ENCODE measurements around the gene FLVCR1.

Gene FLVCR1

DNA sequence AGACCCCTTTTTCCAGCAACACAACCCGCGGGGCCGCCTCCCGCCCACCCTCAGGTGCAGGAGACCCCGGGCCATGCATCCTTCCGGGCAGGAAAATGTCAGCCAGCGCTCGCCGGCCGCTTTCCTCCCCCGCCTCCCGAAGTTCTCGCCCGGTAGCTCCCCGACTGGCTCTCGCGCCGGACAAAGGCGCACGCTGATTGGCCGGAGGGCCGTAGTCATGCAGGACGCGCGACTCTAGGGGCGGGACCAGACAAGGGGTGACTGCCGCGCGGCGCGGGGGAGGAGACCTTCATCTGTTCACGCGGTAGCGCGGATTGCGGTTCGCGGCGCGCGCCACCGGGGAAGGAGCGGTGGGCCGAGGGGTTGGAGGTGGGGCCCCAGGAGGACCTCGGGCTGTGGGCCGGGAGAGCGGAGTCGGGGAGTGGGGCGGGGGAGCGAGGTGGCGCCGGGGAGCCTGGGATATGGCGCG is at the start of gene FLVCR1:
Gene FLVCR1 (plus strand): TSS at position 284 of the 469 bp plus-strand sequence. CDS start 178 bp downstream, at position 462.
- intact Hi-C loops (cut with DNase I; ENCODE audit: low total_unique reads), result loop anchor here (10.0 kb wide), 2 partner anchors 63 to 157 kb away; partner anchors contain the start of genes ANGEL2, NSL1 and TATDN3
- Histone ChIP-seq H3K27ac (peak within 1 kb of the TSS; percentile 88 to 89), H3K4me1 (peaks cover 0 to 27% (median 19%) of the 10 kb centered on the region in 4 donors), H3K36me3 (no peaks in the 10 kb centered on the region), H3K9me3 (no peaks in the 10 kb centered on the region), H3K27me3 (no peaks in the 10 kb centered on the region), H3K4me3 (peak within 1 kb of the TSS; percentile 89 to 96)
- DNase-seq, result peak; percentile 98
- TF ChIP-seq, protein P1, sequence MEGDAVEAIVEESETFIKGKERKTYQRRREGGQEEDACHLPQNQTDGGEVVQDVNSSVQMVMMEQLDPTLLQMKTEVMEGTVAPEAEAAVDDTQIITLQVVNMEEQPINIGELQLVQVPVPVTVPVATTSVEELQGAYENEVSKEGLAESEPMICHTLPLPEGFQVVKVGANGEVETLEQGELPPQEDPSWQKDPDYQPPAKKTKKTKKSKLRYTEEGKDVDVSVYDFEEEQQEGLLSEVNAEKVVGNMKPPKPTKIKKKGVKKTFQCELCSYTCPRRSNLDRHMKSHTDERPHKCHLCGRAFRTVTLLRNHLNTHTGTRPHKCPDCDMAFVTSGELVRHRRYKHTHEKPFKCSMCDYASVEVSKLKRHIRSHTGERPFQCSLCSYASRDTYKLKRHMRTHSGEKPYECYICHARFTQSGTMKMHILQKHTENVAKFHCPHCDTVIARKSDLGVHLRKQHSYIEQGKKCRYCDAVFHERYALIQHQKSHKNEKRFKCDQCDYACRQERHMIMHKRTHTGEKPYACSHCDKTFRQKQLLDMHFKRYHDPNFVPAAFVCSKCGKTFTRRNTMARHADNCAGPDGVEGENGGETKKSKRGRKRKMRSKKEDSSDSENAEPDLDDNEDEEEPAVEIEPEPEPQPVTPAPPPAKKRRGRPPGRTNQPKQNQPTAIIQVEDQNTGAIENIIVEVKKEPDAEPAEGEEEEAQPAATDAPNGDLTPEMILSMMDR (IDR thresholded peaks at IDR 0.05), result no peak

- TF ChIP-seq, protein P1 (IDR thresholded peaks at IDR 0.05), result peak in 1 of 2 experiments; percentile 18
- H3K4me1 ChIP-seq, result no peaks in the 10 kb centered on the region
- no peak overlapping the region for H3K4me3 ChIP-seq
- no peak for DNase-seq
- H3K27ac ChIP-seq, result no peak overlapping the region
- intact Hi-C loops (cut with DNase I; ENCODE audit: low total_unique reads), result loop anchor here (10.0 kb wide), 1 partner anchor 180 kb away; no protein-coding TSS in a partner anchor
- no peaks in the 10 kb centered on the region for H3K9me3 ChIP-seq
- peaks cover 0 to 19% (median 9%) of the 10 kb centered on the region in 3 donors for H3K36me3 ChIP-seq
- H3K27me3 ChIP-seq, result no peaks in the 10 kb centered on the region
Observed at GRCh38 chr1:212814537-212815334, 43.3 kb upstream of the FLVCR1 start.

- no peak overlapping the region for H3K27ac ChIP-seq
- no peaks in the 10 kb centered on the region for H3K9me3 ChIP-seq
- no peaks in the 10 kb centered on the region for H3K4me1 ChIP-seq
- intact Hi-C loops (cut with DNase I; ENCODE audit: low total_unique reads), result loop anchor here (10.0 kb wide), 1 partner anchor 178 kb away; no protein-coding TSS in a partner anchor
- TF ChIP-seq, protein P1 (IDR thresholded peaks at IDR 0.05), result no peak
- H3K27me3 ChIP-seq, result no peaks in the 10 kb centered on the region
- H3K36me3 ChIP-seq, result peaks cover 0 to 11% (median 9%) of the 10 kb centered on the region in 3 donors
- H3K4me3 ChIP-seq, result no peak overlapping the region
- no peak for DNase-seq
Observed at GRCh38 chr1:212816567-212817278, 41.4 kb upstream of the FLVCR1 start.

- Histone ChIP-seq H3K27ac (no peak overlapping the region), H3K4me1 (no peaks in the 10 kb centered on the region), H3K27me3 (no peaks in the 10 kb centered on the region), H3K36me3 (no peaks in the 10 kb centered on the region), H3K4me3 (no peak overlapping the region), H3K9me3 (no peaks in the 10 kb centered on the region)
- intact Hi-C loops (cut with DNase I; ENCODE audit: low total_unique reads), result loop anchor here (10.0 kb wide), 1 partner anchor 175 kb away; no protein-coding TSS in a partner anchor
- no peak for DNase-seq
- TF ChIP-seq, protein P1 (IDR thresholded peaks at IDR 0.05), result no peak
Observed at GRCh38 chr1:212819726-212820125, 38.3 kb upstream of the FLVCR1 start.

- DNase-seq, result no peak
- peaks cover 0 to 6% (median 5%) of the 10 kb centered on the region in 3 donors for H3K9me3 ChIP-seq
- H3K4me1 ChIP-seq, result no peaks in the 10 kb centered on the region
- intact Hi-C loops (cut with DNase I; ENCODE audit: low total_unique reads), result no loop called here
- TF ChIP-seq, protein P1 (IDR thresholded peaks at IDR 0.05), result no peak
- peaks cover 0 to 4% (median 0%) of the 10 kb centered on the region in 3 donors for H3K36me3 ChIP-seq
- H3K27ac ChIP-seq, result no peak overlapping the region
- H3K27me3 ChIP-seq, result no peaks in the 10 kb centered on the region
- H3K4me3 ChIP-seq, result no peak overlapping the region
Observed at GRCh38 chr1:212820969-212821368, 37.1 kb upstream of the FLVCR1 start.

All from tibial artery (tissue), 4 donors.